HG03558 (cell line): ENCODE measurements around the gene PLEKHA3.

Experiments
- ATAC-seq: cut with Tn5 transposase; IDR thresholded peaks from one replicate; pipeline ENCODE4 v1.9.1; 2021; ENCODE audit warnings: moderate number of reproducible peaks; ENCODE audit not compliant: unreplicated experiment; ENCODE audit errors: extremely low read depth

PLEKHA3 gene

DNA sequence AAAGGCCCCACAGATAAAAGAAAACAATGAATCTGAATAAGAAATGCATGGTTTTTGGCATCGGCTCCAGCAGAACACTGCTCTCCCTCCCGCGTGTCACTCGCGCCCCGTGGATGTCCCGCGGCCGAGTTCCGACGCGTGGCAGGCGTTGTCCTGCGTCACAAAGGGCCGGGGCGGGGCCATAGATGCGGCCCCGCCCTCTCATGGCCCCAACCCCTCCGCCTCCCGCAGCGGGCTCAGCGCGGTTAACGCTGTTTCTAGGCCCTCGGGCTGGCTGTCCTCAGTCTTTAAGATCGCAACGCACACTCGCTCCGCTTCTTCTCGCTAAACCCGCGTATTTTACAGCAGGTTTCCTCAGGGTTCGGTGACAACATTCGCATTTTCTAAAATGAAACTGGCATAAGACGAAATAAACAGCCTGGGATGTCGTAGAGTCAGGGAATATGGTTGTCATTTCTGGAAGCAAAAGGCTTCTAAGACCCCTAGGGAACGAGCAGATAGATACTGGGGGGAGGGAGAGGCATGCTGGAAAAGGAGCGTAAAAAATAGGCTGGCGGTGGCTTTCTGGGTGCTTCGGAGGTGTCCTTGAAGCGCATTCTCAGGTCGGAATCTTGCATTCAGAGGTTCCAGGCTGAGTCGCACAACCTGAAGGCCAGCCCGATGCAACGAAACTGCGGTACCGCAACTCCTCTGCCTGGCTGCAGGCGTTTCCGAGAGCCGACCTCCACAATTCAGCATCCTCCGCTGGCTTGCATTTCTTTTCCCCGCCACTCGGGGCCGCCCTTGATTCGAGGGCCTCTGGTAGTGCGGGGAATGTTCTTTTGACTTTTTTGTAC is 1.6 kb upstream of the PLEKHA3 start, which contains the start of gene FKBP7:
FKBP7 (minus strand) TSS at position 162 of the 836 bp plus-strand sequence; CDS start at position 61, 101 bp downstream.
- peak; percentile 15 for ATAC-seq

DNA sequence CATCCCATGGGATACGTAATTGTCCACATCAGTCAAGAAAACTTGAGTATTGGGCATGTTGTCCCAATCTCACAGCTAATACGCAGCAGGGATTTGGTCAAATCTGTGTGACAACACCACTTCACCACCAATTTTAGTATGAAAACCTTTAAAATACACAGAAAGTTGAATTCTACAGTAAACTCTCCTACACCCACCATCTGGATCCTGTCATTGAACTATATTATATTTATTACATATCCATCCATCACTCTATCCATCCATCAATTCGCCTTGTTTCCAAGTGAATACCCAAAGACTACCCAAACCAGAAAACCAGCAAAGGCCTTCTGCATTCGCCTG is 1.0 kb upstream of the PLEKHA3 start:
- ATAC-seq: no peak

GRCh38 chr2:178479758-178480226 is 465 bp upstream of the PLEKHA3 start:
- no peak for ATAC-seq

- peak; percentile 24 for ATAC-seq
Observed at GRCh38 chr2:178482437-178482836, 2.2 kb downstream of the PLEKHA3 start.

GRCh38 chr2:178484245-178485041 is 4.2 kb downstream of the PLEKHA3 start:
- ATAC-seq: no peak

DNA sequence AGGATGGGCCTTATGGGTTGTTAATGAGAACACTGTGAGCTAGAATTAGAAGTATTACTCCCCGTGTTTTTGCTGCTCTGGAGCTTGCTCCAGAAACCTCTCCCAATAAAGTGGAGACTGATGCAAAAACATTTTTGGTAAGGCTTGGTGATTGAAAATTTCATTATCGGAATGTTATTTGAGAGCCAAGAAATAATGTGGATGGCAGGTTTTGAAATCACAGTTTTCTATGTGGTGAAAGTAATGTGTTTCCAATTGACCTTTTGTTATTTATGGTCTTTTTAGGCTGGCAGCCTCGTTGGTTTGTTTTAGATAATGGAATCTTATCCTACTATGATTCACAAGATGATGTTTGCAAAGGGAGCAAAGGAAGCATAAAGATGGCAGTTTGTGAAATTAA is 5.1 kb downstream of the PLEKHA3 start:
- ATAC-seq: no peak

GRCh38 chr2:178491612-178492011 is 11.4 kb downstream of the PLEKHA3 start:
- ATAC-seq: no peak

DNA sequence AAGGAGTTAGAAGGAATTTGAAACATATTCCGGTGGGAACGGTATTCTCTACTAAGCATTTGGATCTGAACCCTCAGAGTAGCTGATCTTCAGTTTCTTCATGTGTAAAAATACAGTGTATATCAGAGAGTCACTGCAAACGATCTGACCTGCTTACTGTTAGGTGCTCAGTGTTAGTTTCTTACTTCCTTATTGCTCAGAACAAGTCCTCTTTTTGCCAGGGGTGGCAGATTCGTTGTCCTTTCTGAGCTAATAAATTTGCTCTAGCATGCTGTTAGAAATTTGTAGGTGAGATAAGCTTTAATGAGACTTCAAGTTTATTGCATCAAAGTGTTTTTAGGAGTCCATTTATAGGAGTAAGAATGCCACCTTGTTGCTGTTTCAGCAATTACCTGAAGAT is 15.8 kb downstream of the PLEKHA3 start:
- no peak for ATAC-seq

DNA sequence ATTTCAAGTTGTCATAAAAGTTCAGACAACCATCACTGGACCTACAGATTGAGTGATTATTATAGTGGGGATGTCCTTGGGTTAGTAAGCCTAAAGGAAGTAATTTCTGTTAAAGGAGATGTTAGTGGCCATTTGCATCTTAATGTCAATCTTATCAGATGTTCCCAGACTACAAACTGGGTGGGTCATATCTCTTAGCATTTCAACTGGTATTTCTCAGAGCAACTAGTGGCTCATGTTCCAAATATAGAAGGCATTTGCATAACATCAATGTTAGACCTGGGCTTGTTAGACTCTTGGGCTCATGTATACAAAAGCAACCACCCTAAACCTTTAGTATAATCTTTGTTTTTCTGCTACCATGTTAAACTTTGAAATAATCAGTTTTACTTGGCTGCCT is 17.9 kb downstream of the PLEKHA3 start:
- no peak for ATAC-seq

DNA sequence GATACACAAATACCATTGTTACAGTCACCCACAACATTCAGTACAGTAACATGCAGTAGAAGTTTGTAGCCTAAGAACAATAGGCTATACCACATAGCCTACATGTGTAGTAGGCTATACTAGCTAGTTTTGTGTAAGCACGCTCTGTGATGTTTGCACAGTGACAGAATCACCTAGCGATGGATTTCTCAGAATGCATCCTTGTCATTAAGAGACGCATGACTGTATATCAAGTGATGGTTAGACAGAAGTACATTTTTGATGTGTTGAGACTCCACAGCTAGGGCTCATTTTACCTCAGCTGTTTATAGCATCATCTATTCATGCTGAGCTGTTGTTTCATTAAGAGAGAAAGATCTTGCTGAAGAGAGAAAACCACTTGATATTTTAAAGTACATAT is 19.4 kb downstream of the PLEKHA3 start:
- no peak for ATAC-seq

DNA sequence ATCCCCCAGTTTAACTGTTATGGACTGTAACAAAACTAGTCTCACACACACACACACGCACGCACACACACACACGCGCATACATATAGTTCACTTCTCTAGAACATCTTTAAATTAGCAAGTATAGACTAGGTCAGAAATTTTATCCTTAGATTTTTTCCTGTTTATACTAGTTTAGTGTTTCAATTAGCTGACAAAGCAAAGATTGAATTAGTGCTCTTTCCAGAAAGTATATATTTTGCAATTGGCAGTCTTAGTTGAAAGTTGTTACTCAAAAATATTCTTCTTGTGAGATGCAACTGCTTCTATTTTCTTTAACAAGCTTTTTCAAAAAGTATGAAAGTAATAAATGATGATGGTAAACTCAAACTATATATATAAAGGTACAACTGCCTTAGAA is 22.5 kb downstream of the PLEKHA3 start:
- ATAC-seq: no peak

DNA sequence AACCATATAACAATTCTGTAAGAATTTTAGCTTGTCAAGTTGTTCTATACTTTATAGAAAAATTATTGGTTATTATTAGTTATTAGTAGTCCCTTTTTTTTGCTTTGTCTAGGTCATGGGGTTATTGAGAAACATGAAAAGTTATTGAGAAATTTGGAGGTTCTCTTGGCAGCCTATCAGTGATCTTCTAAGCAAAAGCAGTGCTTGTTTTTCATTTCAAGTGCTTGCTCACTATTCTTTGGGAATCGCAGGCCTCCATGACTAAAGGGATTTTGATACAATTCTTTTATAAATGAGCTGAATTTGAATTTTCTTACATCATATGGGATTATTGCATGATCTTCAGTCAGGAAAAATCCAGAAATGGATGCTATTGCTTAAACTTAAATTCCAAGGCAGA is 25.8 kb downstream of the PLEKHA3 start:
- no peak for ATAC-seq

GRCh38 chr2:178506524-178506923 is 26.3 kb downstream of the PLEKHA3 start:
- no peak for ATAC-seq

DNA sequence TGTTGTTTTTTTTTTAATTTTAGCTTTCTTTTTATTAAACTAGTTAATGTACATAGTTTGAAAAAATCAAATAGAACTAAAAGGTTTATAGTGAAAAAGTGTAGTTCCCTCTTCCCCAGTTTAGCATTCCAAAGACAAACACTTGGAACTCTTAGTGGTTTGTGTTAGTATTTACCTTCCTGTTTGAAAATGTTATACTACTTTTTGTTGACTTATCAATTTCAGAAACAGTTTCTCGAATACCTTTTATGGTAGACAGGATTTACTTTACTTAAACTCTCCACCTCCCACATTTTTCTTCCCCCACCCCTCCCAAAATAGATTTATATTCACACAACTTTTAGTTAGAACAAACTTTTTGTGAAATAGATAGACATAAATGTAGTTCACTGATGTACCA is 26.7 kb downstream of the PLEKHA3 start:
- no peak for ATAC-seq

DNA sequence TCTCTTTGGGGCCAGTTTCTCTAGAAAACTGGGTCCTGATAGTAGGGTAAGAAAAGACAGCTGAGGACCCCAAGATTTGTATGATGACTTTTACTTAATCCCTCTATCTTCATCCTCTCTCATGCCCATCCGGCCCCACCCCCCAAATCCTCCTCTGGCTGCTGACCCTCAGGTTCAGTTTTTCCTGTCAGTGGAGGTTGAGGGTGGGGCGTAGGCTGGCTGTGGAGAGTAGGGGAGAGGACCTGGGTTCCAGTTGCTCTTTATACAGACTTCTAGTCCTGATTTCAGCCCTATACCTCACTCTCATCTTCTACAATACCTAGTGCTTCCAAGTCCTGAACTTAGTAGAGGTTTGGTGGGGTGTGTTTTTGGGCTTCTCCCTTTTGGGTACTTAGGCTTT is 28.4 kb downstream of the PLEKHA3 start:
- ATAC-seq: no peak

GRCh38 chr2:178510384-178510783 is 30.1 kb downstream of the PLEKHA3 start:
- no peak for ATAC-seq

- ATAC-seq: no peak
Observed at GRCh38 chr2:178512484-178512883, 32.2 kb downstream of the PLEKHA3 start.

GRCh38 chr2:178513876-178514275 is 33.6 kb downstream of the PLEKHA3 start:
- no peak for ATAC-seq

DNA sequence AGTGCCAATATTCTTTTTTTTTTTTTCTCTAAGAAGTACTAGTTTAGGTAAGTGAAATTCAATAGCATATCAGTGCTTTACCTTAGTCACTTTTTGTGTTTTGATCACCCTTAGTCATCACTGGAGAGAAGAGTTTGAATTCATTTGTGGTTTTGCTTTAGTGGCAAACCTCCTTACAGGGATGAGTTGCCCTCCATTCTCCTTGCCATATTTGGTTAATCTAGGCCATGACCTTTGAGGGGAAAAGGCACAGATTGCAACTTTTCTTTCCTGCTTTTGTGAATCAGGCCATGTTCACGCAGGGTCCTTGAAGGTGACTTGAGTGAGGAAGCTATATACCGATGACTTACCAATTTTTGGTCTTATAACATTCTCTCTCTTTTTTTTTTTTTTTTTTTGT is 34.4 kb downstream of the PLEKHA3 start:
- peak; percentile 71 for ATAC-seq

DNA sequence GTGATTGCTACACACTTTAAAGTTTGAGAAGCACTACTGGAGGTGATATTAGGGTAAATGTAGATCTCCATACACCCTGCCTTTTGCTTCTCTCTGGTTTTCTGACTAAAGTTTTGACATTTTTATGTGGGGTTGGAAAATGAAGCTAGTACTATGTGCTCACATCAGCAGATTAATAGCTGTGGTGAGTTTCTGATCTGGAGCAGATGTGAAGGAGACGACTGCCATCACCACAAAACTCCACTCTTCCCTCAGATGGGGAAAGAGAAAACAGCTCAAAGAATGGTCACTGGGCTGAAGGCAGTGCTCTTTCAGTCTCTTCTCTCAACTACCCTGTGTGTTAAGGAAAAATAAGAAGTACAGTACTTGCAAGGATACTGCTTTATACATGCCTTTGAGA is 37.2 kb downstream of the PLEKHA3 start:
- ATAC-seq: no peak
